Camera-type eye (tissue), 1 donor: Measurements from ENCODE around the gene SELENOI. TPM values are rescaled to one million over a fixed set of nuclear protein-coding genes. Genes with fewer than 3 reads are reported as not detected.

Experiments
- total RNA-seq: library from RNA; depleted of rRNA; stranded (reverse); fragments of >200 nt; gene quantifications from one replicate; pipeline ENCODE4 v1.2.3, GENCODE V29; 2014

Gene SELENOI
- 34.3 TPM for total RNA-seq

GRCh38 chr2:26345545-26346453 is at the start of gene SELENOI:
TSS of gene SELENOI (plus strand) at chr2:26346143. CDS start at chr2:26346233, 90 bp downstream.

GRCh38 chr2:26346454-26347053 is 611 bp downstream of the SELENOI start, which contains the start of gene ADGRF3:
TSS of gene ADGRF3 (minus strand) at chr2:26346789. CDS start at chr2:26346234, 555 bp downstream.

GRCh38 chr2:26401739-26402541 is 56.0 kb downstream of the SELENOI start, which contains the start of gene DRC1:
TSS of gene DRC1 (plus strand) at chr2:26401920. CDS start at chr2:26401990, 70 bp downstream.

Other genes with a start within 250 kb of the SELENOI start
- 5.5 TPM for gene GAREM2, start 173.1 kb upstream of the SELENOI start, total RNA-seq
- 106 TPM for gene HADHA, start 101.5 kb upstream of the SELENOI start, total RNA-seq
- gene HADHB, start 101.2 kb upstream of the SELENOI start, total RNA-seq = 111 TPM
- not detected for gene ADGRF3, start 646 bp downstream of the SELENOI start, total RNA-seq
- 1.3 TPM for gene DRC1, start 55.8 kb downstream of the SELENOI start, total RNA-seq
- 0.66 TPM for gene OTOF, start 132.0 kb downstream of the SELENOI start, total RNA-seq